ENCODE data around the gene PPFIA4. TPM values are rescaled to one million over a fixed set of nuclear protein-coding genes. Genes with fewer than 3 reads are reported as not detected.

Gene PPFIA4
- total and polyA plus RNA-seq, 9 of the 15 experiments (the other 6 are each of a cell fraction or from before 2014, with no cell fraction given) = 0.07 to 12.0 (median 0.70) TPM

DNA sequence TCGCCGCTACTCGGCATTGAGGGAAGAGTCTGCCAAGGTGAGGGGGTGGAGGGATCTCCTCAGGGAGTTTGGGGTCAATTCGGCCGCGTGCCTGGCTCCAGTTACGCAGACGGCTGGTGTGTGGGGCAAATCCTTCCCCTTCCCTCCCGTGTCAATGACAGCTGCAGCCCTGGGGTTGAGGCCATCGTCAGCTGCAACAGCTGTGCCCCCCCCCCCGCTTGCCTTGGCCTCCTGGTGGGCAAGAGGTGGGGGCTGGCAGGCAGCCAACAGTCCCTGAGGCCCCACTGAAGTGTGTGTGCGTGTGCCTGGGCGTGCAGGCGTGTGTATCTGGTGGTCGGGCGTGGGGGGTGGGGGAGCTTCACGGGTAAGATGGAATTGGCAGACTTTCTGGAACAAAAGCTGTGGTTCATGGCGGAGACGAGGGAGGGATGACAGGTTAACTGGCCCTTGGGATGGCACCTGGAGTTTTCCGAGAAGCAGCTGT is 25.6 kb downstream of the PPFIA4 start (continued):
- TF ChIP-seq, protein P1, sequence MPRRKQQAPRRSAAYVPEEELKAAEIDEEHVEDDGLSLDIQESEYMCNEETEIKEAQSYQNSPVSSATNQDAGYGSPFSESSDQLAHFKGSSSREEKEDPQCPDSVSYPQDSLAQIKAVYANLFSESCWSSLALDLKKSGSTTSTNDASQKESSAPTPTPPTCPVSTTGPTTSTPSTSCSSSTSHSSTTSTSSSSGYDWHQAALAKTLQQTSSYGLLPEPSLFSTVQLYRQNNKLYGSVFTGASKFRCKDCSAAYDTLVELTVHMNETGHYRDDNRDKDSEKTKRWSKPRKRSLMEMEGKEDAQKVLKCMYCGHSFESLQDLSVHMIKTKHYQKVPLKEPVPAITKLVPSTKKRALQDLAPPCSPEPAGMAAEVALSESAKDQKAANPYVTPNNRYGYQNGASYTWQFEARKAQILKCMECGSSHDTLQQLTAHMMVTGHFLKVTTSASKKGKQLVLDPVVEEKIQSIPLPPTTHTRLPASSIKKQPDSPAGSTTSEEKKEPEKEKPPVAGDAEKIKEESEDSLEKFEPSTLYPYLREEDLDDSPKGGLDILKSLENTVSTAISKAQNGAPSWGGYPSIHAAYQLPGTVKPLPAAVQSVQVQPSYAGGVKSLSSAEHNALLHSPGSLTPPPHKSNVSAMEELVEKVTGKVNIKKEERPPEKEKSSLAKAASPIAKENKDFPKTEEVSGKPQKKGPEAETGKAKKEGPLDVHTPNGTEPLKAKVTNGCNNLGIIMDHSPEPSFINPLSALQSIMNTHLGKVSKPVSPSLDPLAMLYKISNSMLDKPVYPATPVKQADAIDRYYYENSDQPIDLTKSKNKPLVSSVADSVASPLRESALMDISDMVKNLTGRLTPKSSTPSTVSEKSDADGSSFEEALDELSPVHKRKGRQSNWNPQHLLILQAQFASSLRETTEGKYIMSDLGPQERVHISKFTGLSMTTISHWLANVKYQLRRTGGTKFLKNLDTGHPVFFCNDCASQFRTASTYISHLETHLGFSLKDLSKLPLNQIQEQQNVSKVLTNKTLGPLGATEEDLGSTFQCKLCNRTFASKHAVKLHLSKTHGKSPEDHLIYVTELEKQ (CRISPR knock-in tag; IDR thresholded peaks at IDR 0.05) = no peak
- no peak for TF ChIP-seq POLR2AphosphoS5 (IDR thresholded peaks at IDR 0.05; ENCODE audit: control insufficient read depth, insufficient read depth, low read depth, low read length)
- TF ChIP-seq TBP (optimal IDR thresholded peaks at IDR 0.05; ENCODE audit: low read depth, low read length) = no peak
- TF ChIP-seq DNMT1 (IDR thresholded peaks at IDR 0.05) = no peak
- TF ChIP-seq MBD1 (CRISPR knock-in tag; IDR thresholded peaks at IDR 0.05) = no peak
- no peak for TF ChIP-seq SMAD4 (CRISPR knock-in tag; conservative IDR thresholded peaks at IDR 0.05)
- peak; percentile 90 for TF ChIP-seq NFIC (IDR thresholded peaks at IDR 0.05)
